SK-N-SH (cell line): ENCODE data around the gene FGF18. TPM values are rescaled to one million over a fixed set of nuclear protein-coding genes. Genes with fewer than 3 reads are reported as not detected.

Experiments used
- CTCF ChIA-PET: fragments of 300-600, 350-600 bp; formaldehyde crosslinking; extraction: SDS; loops from one replicate; lab custom pipeline; 2021; lab: Yijun Ruan, JAX
- POLR2A ChIA-PET: fragments of 350-600 bp; sonication (Branson Sonifier 250); formaldehyde crosslinking; extraction: SDS; loops from one replicate; lab custom pipeline; 2020; ENCODE audit warnings: antibody characterized with exemption, inconsistent platforms; lab: Yijun Ruan, JAX
- DNase-seq: peaks from one replicate; pipeline ENCODE4 v3.0.0; 2012
- H2AFZ ChIP-seq: fragments of 200-600 bp; sonication (generic); 2 replicates; pipeline ENCODE4 v1.8.1; 2016; ENCODE audit warnings: antibody characterized with exemption, mild to moderate bottlenecking, low read depth
- H3F3A ChIP-seq: fragments of 200-600 bp; sonication (generic); replicated peaks from 2 replicates; pipeline ENCODE3; 2016; ENCODE audit warnings: antibody characterized with exemption, mild to moderate bottlenecking; ENCODE audit not compliant: insufficient read depth
- H3K27ac ChIP-seq, 2 experiments: fragments of 200-500 bp in 1 of 2; fragments of 200-600 bp in 1 of 2; sonication (Bioruptor generic) in 1 of 2; sonication (generic), shearing (Covaris generic) in 1 of 2; 2 replicates each; pipeline versions ENCODE4 v1.5.1 to v1.6.1; 2014 to 2016; ENCODE audit warnings: low read depth in 2 of 2, inconsistent platforms in 1 of 2, low read length in 1 of 2, mild to moderate bottlenecking in 1 of 2, mixed read lengths in 1 of 2
- H3K27me3 ChIP-seq: fragments of 200-600 bp; sonication (generic), shearing (Covaris generic); 2 replicates; pipeline ENCODE4 v1.6.1; 2016; ENCODE audit warnings: mixed run types; ENCODE audit not compliant: insufficient read depth
- H3K36me3 ChIP-seq, 2 experiments: fragments of 200-500 bp in 1 of 2; fragments of 200-600 bp in 1 of 2; sonication (Bioruptor generic) in 1 of 2; sonication (generic) in 1 of 2; replicated peaks in 1 of 2; 2 replicates each; pipeline versions ENCODE3 to v1.5.1; 2014 to 2016; ENCODE audit warnings: low read length in 1 of 2, mild to moderate bottlenecking in 1 of 2; ENCODE audit not compliant: insufficient read depth in 2 of 2, control insufficient read depth in 1 of 2
- H3K4me1 ChIP-seq, 2 experiments: fragments of 200-500 bp in 1 of 2; fragments of 200-600 bp in 1 of 2; sonication (Bioruptor generic) in 1 of 2; sonication (generic), shearing (Covaris generic) in 1 of 2; 2 replicates each; pipeline versions ENCODE4 v1.5.1 to v1.6.1; 2014 to 2016; ENCODE audit warnings: low read depth in 1 of 2, low read length in 1 of 2, mixed run types in 1 of 2; ENCODE audit not compliant: insufficient read depth in 2 of 2, control insufficient read depth in 1 of 2
- H3K4me2 ChIP-seq: fragments of 200-600 bp; sonication (generic), shearing (Covaris generic); 2 replicates; pipeline ENCODE4 v1.6.1; 2017; ENCODE audit warnings: mixed run types
- H3K4me3 ChIP-seq, 2 experiments: fragments of 200-500 bp in 1 of 2; fragments of 200-600 bp in 1 of 2; sonication (Bioruptor generic) in 1 of 2; sonication (generic), shearing (Covaris generic) in 1 of 2; 2 replicates each; pipeline versions ENCODE4 v1.5.1 to v1.8.1; 2014 to 2016; ENCODE audit warnings: low read depth in 2 of 2, inconsistent platforms in 1 of 2, low read length in 1 of 2, mild to moderate bottlenecking in 1 of 2, mixed read lengths in 1 of 2, moderate library complexity in 1 of 2
- H3K79me2 ChIP-seq: fragments of 200-600 bp; sonication (generic); 2 replicates; pipeline ENCODE4 v1.8.1; 2017; ENCODE audit warnings: mild to moderate bottlenecking; ENCODE audit not compliant: insufficient read depth
- H3K9ac ChIP-seq: fragments of 200-600 bp; sonication (generic); 2 replicates; pipeline ENCODE4 v1.6.1; 2017; ENCODE audit warnings: mixed run types
- H3K9me2 ChIP-seq: fragments of 200-600 bp; sonication (generic); 2 replicates; pipeline ENCODE4 v1.6.1; 2017; ENCODE audit warnings: mixed run types
- H3K9me3 ChIP-seq: fragments of 200-600 bp; sonication (generic); 2 replicates; pipeline ENCODE4 v1.6.1; 2017; ENCODE audit warnings: mixed run types, mild to moderate bottlenecking, moderate library complexity
- H4K20me1 ChIP-seq: fragments of 200-600 bp; sonication (generic); 2 replicates; pipeline ENCODE4 v1.6.1; 2017; ENCODE audit warnings: mild to moderate bottlenecking, mixed run types; ENCODE audit not compliant: insufficient read depth
- CHD2 ChIP-seq: fragments of 150-350 bp; IDR thresholded peaks from 2 replicates; pipeline ENCODE4 v1.6.1; 2018; ENCODE audit warnings: low read length; ENCODE audit not compliant: partially characterized antibody
- CTCF ChIP-seq: fragments of 200-600 bp; sonication (generic); IDR thresholded peaks from 2 replicates; pipeline ENCODE4 v1.6.1; 2017; ENCODE audit warnings: antibody characterized with exemption, mild to moderate bottlenecking, moderate library complexity
- ELF1 ChIP-seq: IDR thresholded peaks from 2 replicates; pipeline ENCODE4 v1.4.0; 2012
- EZH2phosphoT487 ChIP-seq: fragments of 200-600 bp; sonication (generic); IDR thresholded peaks from 2 replicates; pipeline ENCODE4 v1.6.1; 2017; ENCODE audit warnings: low read depth, mixed run types, mild to moderate bottlenecking, antibody characterized with exemption, moderate library complexity, borderline replicate concordance
- FOXM1 ChIP-seq: IDR thresholded peaks from 2 replicates; pipeline ENCODE4 v1.4.0; 2012; ENCODE audit warnings: low read depth, mild to moderate bottlenecking
- GATA2 ChIP-seq: sonication (generic); formaldehyde crosslinking; IDR thresholded peaks from 2 replicates; pipeline ENCODE4 v1.5.0; 2020; ENCODE audit warnings: mild to moderate bottlenecking, missing genetic modification reagents
- IRF3 ChIP-seq: fragments of 150-350 bp; IDR thresholded peaks from 2 replicates; pipeline ENCODE4 v1.6.1; 2016; ENCODE audit warnings: mild to moderate bottlenecking, low read depth, low read length
- MEF2A ChIP-seq: IDR thresholded peaks from 2 replicates; pipeline ENCODE4 v1.4.0; 2012; ENCODE audit warnings: low read depth, borderline replicate concordance
- NFIC ChIP-seq: IDR thresholded peaks from 2 replicates; pipeline ENCODE4 v1.4.0; 2012; ENCODE audit warnings: borderline replicate concordance
- RCOR1 ChIP-seq: fragments of 150-350 bp; IDR thresholded peaks from 2 replicates; pipeline ENCODE4 v1.6.1; 2017; ENCODE audit warnings: antibody characterized with exemption, low read length
- SMC3 ChIP-seq: IDR thresholded peaks from 2 replicates; pipeline ENCODE4 v1.6.1; 2012; ENCODE audit warnings: low read depth, low read length, improper control_type of control experiment
- TAF1 ChIP-seq: IDR thresholded peaks from 2 replicates; pipeline ENCODE4 v1.6.1; 2012; ENCODE audit warnings: low read depth, mild to moderate bottlenecking, low read length, moderate library complexity, borderline replicate concordance
- TCF12 ChIP-seq: IDR thresholded peaks from 2 replicates; pipeline ENCODE4 v1.4.0; 2012
- USF1 ChIP-seq: IDR thresholded peaks from 2 replicates; pipeline ENCODE4 v1.4.0; 2012; ENCODE audit warnings: low read depth, borderline replicate concordance
- ZBTB33 ChIP-seq: IDR thresholded peaks from 2 replicates; pipeline ENCODE4 v1.4.0; 2012; ENCODE audit warnings: low read depth, borderline replicate concordance
- WGBS: methylation state at CpG from one replicate; pipeline ENCODE4 v1.1.6; 2017; ENCODE audit warnings: low lambda C conversion rate; 5-methylcytosine and 5-hydroxymethylcytosine counted together
- polyA plus RNA-seq, 3 experiments: library from polyadenylated mRNA; depleted of rRNA; stranded (reverse); fragments of >200 nt; gene quantifications; 2 replicates each; pipeline ENCODE4 v1.2.3, GENCODE V29; 2012

The FGF18 gene
- polyA plus RNA-seq, 1 of the 3 experiments (the other 2 are of a cell fraction) = 0.89 TPM

GRCh38 chr5:171437286-171437821 lies 17.9 kb downstream of the FGF18 start:
- ChIA-PET CTCF (interaction anchor here (0.8 to 3.0 kb wide), 3 partner anchors 18 to 474 kb away, joined by 3 to 19 read pairs (median 4); partner anchors contain the start of gene FGF18), POLR2A (no interaction called here)
- H3K9me3 ChIP-seq = no peaks in the 10 kb centered on the region
- peaks cover 0 to 13% of the 10 kb centered on the region in 2 experiments; a peak in 1 of 4 replicates for H3K4me1 ChIP-seq
- 78% methylated on average over 11 of the region's 14 CpGs for WGBS
- no peaks in the 10 kb centered on the region for H3K79me2 ChIP-seq
- H2AFZ ChIP-seq = no peak overlapping the region
- H3K4me3 ChIP-seq = no peak overlapping the region
- no peaks in the 10 kb centered on the region for H3K36me3 ChIP-seq
- H3K27me3 ChIP-seq = no peaks in the 10 kb centered on the region
- H3F3A ChIP-seq = no peaks in the 10 kb centered on the region
- no peak for TF ChIP-seq CHD2
- no peak for TF ChIP-seq TCF12
- TF ChIP-seq CTCF = no peak
- TF ChIP-seq FOXM1 = no peak
- no peak for TF ChIP-seq IRF3
- TF ChIP-seq RCOR1 = no peak
- no peak for TF ChIP-seq SMC3
- TF ChIP-seq USF1 = no peak
- no peak for TF ChIP-seq MEF2A
- no peak for TF ChIP-seq ZBTB33
- TF ChIP-seq EZH2phosphoT487 = no peak
- no peak for TF ChIP-seq NFIC
- no peak for TF ChIP-seq TAF1
- no peak for TF ChIP-seq ELF1
- no peak for TF ChIP-seq GATA2
- TF ChIP-seq, all 33 proteins: peak for 0
- no peak overlapping the region for H3K9ac ChIP-seq
- no peaks in the 10 kb centered on the region for H3K9me2 ChIP-seq
- no peaks in the 10 kb centered on the region for H4K20me1 ChIP-seq
- DNase-seq = peak; percentile 56
- H3K27ac ChIP-seq = no peak overlapping the region
- H3K4me2 ChIP-seq = no peak overlapping the region
